ENCODE data around the gene HBB.

The HBB gene

DNA sequence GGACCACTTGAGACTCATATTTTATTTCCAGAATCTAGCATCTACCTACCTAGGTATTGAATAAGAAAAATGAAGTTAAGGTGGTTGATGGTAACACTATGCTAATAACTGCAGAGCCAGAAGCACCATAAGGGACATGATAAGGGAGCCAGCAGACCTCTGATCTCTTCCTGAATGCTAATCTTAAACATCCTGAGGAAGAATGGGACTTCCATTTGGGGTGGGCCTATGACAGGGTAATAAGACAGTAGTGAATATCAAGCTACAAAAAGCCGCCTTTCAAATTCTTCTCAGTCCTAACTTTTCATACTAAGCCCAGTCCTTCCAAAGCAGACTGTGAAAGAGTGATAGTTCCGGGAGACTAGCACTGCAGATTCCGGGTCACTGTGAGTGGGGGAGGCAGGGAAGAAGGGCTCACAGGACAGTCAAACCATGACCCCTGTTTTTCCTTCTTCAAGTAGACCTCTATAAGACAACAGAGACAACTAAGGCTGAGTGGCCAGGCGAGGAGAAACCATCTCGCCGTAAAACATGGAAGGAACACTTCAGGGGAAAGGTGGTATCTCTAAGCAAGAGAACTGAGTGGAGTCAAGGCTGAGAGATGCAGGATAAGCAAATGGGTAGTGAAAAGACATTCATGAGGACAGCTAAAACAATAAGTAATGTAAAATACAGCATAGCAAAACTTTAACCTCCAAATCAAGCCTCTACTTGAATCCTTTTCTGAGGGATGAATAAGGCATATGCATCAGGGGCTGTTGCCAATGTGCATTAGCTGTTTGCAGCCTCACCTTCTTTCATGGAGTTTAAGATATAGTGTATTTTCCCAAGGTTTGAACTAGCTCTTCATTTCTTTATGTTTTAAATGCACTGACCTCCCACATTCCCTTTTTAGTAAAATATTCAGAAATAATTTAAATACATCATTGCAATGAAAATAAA lies 2.1 kb downstream of the HBB start:
- no peak for DNase-seq

DNA sequence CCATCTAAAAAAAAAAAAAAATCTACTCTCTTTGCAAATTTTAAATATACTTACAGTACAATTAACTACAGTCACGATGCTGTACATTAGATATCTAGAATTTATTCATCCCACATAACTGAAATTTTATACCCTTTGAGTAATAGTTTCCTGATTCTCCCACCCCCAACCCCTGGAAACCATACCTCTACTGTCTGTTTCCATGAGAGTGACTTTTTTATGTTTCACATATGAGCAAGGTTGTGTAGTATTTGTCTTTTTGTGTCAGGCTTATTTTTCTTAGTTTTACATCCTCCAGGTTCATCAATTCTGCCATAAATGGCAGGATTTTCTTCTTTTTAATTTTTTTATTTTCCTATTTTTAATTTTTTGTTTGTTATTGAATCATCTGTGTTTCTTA lies 3.2 kb downstream of the HBB start:
- DNase-seq = no peak

DNA sequence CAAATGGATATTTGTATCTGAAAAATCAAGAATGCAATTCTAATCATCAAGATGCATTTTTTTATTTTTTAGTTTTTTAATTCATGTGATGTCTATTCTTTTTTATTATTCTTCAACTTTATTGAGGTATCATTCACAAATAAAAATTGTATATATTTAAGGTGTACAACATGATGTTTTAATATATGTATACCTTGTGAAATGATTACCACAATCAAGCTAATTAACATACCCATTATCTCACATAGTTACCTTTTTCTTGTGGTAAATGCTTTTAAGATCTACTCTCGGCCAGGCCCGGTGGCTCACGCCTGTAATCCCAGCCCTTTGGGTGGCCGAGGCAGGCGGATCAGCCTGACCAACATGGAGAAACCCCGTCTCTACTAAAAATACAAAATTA lies 3.7 kb downstream of the HBB start:
- DNase-seq = no peak

DNA sequence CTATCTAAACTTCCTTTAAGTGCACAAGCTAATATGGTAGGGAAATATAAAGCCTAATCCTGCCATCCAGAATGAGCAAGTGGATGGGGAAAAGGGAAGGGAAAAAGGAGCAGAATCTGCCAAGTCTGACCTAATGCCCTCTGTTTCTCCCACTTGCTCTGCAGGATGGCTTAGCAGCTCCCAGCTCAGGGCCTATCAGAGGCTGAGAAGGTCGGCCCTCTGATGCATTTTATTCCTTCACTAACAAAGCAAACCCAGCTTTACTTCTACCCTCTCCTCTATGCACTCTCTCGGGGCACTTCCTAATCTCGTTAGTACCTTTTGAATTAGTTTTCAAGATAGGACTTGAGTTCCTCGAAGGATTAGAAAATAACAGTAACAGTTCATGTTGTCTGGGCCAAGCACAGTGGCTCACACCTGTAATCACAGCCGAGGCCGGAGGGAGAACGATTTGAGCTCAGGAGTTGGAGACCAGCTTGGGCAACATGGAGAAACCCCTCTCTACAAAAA lies 16.4 kb downstream of the HBB start:
- DNase-seq = no peak

DNA sequence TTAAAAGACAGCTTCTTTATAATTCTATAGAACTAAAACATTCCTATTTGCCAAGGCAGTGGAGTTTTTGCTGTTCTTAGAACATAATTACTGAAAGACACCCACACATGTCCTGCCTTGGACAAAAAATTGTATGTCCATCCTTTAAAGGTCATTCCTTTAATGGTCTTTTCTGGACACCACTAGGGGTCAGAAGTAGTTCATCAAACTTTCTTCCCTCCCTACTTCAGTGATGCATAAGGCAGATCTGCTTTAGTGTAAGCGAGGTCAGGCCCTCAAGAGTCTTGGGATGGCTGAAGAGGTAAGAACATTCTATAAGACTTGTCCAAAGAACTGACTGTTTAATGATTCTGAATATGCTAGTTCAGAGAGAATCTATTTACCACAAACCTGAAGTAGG lies 22.1 kb downstream of the HBB start:
- no peak for DNase-seq

DNA sequence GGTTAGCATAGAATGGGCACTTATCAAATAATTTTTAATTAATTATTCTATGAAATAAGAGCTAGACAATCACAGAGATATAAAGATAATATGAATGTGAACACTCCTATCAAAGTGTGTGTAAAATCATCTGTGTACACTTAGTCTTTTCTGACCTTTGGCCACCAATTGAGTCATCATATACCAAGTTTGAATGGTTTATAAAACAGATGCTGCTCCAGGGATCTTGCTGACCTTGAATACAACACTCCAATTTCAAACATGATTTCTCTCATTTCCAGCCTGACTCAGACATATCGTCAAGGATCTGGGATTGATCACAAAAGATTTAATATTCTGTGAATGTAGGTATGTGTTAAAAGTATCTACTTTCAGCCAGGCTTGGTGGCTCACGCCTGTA lies 23.5 kb downstream of the HBB start:
- no peak for DNase-seq

DNA sequence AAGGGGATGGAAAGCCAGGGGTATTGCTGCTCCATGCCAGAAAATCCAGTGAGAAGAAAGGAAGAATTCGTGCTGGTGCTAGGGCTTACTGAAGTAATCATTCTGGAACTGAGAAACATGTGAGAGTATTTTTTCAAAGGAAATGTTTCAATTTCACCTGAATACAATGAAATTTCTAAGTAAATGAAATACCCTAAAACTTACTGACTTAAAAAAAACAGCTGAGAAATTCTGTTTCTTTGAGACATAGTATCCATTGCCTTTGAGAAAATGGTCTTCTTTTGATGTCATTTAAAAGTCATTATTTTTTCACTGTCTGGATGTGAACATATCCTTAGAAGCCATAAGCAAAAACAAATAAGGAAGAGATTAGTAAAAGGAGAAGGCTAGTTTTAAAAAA lies 26.3 kb downstream of the HBB start, which contains the start of gene OR51V1:
OR51V1 (minus strand) TSS at position 101 of the 400 bp plus-strand sequence; CDS start at position 101, 0 bp downstream.
- DNase-seq = no peak

DNA sequence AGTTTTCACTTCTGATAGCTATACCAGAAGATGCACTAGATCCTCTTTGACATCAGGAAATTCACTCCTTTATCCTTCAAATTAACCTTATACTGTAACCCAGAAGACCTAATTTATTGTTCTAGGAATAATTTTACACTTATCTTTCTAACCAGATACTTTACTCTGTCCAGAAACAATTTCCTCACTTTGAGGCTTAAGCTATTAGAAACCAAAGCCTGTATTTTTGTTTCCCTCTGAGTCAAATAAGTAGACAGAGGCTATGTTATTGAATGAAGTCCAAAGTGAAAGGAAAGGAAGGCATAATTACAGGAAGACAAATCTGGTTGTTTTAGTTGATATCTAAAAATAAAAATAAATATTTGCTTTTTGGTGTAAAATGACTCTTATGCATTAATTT lies 28.6 kb downstream of the HBB start:
- DNase-seq = no peak

DNA sequence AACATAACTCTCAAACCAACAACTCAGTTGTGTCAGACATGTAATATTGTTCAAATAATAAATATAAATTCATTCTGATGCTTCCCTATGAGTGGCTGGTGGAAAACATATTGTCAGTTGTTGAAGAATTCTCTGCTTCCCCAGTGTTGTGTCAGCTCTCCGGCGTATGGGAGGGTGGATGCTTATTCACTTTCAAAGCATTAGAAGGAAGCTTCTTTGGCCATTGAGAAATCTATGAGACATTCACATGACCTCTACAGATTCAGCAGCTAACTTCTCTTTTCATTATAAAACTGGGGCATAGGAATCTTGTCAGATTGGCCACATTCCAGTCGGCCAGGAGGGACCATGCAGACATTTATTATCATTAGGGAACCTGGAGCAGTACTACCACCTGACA lies 29.3 kb downstream of the HBB start:
- no peak for DNase-seq

DNA sequence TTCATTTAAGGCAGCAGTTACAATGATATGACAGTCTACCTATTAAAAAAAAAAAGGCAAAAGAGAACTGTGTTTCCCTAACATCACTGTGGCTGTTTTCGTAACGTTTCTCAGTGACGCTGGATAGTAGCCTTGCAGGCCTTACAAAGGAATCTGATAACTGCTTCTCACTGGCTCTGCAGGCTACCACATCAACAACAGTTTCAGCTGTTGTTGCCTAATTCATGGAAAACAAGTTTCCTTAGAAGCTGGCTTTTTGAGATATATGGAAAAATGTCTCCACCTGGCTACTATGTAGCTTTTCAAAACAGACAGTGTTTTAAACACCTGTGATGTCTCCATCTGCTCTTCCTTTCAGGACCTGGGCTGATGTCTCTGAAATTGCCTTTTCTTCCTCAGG lies 30.1 kb downstream of the HBB start:
- no peak for DNase-seq

DNA sequence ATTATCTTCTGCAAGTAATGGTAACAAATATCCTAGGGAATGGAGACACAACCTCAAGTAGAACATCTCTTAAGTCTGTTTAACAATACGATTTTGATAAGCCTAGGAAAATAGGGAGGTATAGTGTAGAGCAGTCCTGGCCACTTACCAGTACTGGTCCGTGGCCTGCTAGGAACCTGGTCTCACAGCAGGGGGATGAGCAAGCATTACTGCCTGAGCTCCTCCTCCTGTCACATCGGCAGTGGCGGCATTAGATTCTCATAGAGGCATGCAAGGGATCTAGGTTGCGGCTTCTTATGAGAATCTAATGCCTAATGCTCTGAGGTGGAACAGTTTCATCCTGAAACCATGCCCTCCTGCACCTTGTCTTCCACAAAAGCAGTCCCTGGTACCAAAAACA lies 30.8 kb downstream of the HBB start:
- DNase-seq = no peak

DNA sequence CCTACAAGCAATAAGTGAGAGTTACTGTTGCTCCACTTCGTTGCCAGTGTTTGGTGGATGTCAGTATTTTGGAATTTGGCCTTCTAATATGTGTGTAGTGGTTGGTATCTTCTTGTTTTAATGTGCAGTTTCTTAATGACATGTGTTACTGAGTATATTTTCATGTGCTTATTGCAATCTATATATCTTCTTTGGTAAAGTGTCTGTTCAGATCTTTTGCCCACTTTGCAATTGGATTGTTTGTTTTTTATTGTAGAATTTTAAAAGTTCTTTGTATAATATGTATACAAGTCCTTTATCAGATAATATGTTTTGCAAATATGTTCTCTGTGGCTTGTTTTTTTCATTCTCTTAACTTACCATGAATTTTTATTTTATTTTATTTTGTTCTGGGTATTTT lies 34.1 kb downstream of the HBB start:
- no peak for DNase-seq

DNA sequence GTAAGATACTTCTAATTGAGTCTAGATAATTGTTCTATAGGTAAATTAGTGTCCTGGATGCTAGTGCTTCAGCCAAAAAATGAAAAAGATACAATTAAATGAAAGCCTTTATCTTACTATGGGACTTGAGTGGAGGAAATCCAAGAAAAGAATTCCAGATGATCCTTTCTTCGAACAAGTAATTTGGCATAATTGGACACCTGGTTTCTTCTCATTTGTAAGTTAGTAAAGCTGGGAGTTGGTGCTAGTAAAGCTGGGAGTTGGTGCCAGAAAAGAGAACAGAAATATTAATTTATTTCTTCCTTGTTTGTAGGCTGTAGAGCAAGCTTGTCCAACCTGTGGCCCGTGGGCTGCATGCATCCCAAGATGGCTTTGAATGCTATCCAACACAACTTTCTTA lies 38.7 kb downstream of the HBB start:
- DNase-seq = no peak

DNA sequence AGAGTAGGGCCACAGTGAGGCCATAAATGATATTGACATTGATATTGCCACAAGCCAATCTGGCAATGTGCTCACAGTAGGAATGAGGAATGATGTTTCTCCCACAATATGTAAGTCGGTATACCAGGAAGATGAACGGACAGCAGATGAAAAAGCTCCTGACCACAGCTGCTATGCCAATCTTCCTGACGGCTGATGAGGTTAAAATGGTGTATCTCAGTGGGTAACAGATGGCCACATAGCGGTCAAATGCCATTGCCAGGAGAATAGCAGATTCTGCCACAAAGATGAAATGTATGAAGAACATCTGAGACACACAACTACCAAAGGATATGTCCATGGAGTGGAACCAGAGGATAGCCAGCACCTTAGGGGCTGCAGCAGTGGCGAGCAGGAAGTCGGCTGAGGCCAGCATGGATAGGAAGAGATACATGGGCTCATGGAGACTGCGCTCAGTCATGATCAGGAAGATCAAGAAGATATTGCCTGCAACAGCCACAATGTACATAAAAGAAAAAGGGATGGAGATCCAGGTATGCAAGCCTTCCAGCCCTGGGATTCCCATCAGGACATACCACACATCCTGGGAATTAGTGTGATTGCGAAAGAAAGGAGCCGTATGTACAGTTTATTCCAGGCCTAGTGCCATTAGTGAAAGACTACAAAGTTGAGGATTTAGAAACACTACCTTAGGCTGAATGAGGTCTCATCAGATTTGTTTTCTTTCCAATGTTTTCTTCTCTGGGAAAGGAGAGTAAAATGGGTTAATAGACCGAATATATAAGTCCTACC lies 48.6 kb downstream of the HBB start:
- no peak for DNase-seq
